ENCODE results near the gene CLEC16A.

The CLEC16A gene

GRCh38 chr16:11089504-11090124 is 145.2 kb downstream of the CLEC16A start:
- TF ChIP-seq, protein P1, sequence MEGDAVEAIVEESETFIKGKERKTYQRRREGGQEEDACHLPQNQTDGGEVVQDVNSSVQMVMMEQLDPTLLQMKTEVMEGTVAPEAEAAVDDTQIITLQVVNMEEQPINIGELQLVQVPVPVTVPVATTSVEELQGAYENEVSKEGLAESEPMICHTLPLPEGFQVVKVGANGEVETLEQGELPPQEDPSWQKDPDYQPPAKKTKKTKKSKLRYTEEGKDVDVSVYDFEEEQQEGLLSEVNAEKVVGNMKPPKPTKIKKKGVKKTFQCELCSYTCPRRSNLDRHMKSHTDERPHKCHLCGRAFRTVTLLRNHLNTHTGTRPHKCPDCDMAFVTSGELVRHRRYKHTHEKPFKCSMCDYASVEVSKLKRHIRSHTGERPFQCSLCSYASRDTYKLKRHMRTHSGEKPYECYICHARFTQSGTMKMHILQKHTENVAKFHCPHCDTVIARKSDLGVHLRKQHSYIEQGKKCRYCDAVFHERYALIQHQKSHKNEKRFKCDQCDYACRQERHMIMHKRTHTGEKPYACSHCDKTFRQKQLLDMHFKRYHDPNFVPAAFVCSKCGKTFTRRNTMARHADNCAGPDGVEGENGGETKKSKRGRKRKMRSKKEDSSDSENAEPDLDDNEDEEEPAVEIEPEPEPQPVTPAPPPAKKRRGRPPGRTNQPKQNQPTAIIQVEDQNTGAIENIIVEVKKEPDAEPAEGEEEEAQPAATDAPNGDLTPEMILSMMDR (IDR thresholded peaks at IDR 0.05; ENCODE audit: insufficient read depth, missing control alignments) = no peak
- DNase-seq (ENCODE audit: insufficient read length, low spot score) (no peak), FAIRE-seq (no peak)

DNA sequence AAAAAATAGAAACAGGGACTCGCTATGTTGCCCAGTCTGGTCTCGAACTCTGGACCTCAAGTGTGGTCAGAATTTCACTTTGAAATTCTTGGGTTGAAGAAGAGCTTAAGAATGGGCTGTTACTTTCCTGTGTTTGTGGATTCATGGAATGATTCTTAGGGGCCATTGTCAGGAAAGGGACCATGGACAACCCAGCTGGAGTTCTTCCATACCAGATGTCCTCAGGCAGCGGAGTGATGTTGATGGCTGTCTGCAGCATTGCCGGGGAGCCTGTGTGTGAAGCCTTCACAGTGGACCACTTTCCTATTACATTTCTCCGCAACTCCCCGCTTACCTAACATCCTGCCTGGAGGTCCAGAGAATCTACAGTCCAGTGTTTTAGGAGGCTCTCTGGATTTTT is 145.9 kb downstream of the CLEC16A start:
- FAIRE-seq = no peak
- DNase-seq (ENCODE audit: insufficient read length, low spot score) = no peak
- TF ChIP-seq, protein P1 (IDR thresholded peaks at IDR 0.05; ENCODE audit: insufficient read depth, missing control alignments) = no peak

- DNase-seq (ENCODE audit: insufficient read length, low spot score) = no peak
- TF ChIP-seq, protein P1 (IDR thresholded peaks at IDR 0.05; ENCODE audit: insufficient read depth, missing control alignments) = no peak
- no peak for FAIRE-seq
Measured at GRCh38 chr16:11091021-11091785, 146.8 kb downstream of the CLEC16A start.

- DNase-seq (ENCODE audit: insufficient read length, low spot score) = no peak
- no peak for FAIRE-seq
- TF ChIP-seq, protein P1 (IDR thresholded peaks at IDR 0.05; ENCODE audit: insufficient read depth, missing control alignments) = no peak
Measured at GRCh38 chr16:11092788-11093571, 148.6 kb downstream of the CLEC16A start.

DNA sequence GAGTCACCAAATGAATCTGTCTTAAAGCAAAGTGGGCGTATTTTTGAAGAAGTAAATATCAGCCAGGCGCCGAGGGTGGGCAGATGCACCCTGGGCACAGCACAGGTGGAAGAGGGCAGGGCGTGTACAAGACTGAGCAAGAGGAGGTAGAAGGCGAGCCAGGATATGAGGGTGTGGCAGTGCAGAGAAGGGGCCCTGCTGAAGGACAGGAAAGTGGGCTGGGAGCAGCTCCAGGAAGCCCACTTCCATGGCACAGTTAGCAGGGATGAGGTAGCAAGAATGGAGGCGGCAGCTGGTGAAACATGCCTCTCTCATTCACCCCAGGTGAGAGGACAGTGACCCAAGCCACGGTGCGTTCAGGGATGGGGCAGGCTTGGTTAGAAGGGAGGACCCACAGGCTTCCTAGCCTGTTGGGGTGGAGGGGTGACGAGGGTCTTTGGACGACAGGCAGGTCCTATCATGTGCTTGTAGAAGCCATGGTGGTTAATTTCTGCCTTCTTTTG is 149.3 kb downstream of the CLEC16A start:
- FAIRE-seq = no peak
- DNase-seq (ENCODE audit: insufficient read length, low spot score) = no peak
- TF ChIP-seq, protein P1 (IDR thresholded peaks at IDR 0.05; ENCODE audit: insufficient read depth, missing control alignments) = no peak

- FAIRE-seq = no peak
- TF ChIP-seq, protein P1 (IDR thresholded peaks at IDR 0.05; ENCODE audit: insufficient read depth, missing control alignments) = no peak
- no peak for DNase-seq (ENCODE audit: insufficient read length, low spot score)
Measured at GRCh38 chr16:11094075-11094856, 149.9 kb downstream of the CLEC16A start.

All from D721Med (cell line).